Liver (tissue), 9 donors: ENCODE data around the gene CSAD. TPM values are rescaled to one million over a fixed set of nuclear protein-coding genes. Genes with fewer than 3 reads are reported as not detected.

ENCODE experiments used
- DNase-seq: peaks from one replicate; pipeline ENCODE4 v3.0.0-alpha.2; 2017; ENCODE audit warnings: low spot score
- H3K27ac ChIP-seq, 2 donors: one replicate each; pipeline ENCODE4 v1.7.0; 2013; ENCODE audit warnings: inconsistent platforms in 2 of 2, low read length in 2 of 2, control low read depth in 1 of 2, low read depth in 1 of 2, mild to moderate bottlenecking in 1 of 2
- H3K27me3 ChIP-seq, 4 donors: one replicate each; pipeline versions ENCODE4 v1.6.1 to v1.7.0; 2013; ENCODE audit warnings: low read length in 3 of 4, inconsistent platforms in 1 of 4, mild to moderate bottlenecking in 1 of 4, moderate library complexity in 1 of 4; ENCODE audit not compliant: control insufficient read depth in 4 of 4, insufficient read depth in 4 of 4
- H3K36me3 ChIP-seq, 4 donors: one replicate each; pipeline versions ENCODE4 v1.6.1 to v1.7.0; 2013; ENCODE audit warnings: low read length in 3 of 4, mild to moderate bottlenecking in 3 of 4, low read depth in 1 of 4, moderate library complexity in 1 of 4; ENCODE audit not compliant: control insufficient read depth in 4 of 4, insufficient read depth in 3 of 4
- H3K4me1 ChIP-seq, 4 donors: one replicate each; pipeline versions ENCODE4 v1.6.1 to v1.7.0; 2013; ENCODE audit warnings: low read length in 3 of 4, mild to moderate bottlenecking in 3 of 4, moderate library complexity in 1 of 4; ENCODE audit not compliant: control insufficient read depth in 4 of 4, insufficient read depth in 4 of 4
- H3K4me3 ChIP-seq, 3 donors: one replicate each; pipeline versions ENCODE4 v1.6.1 to v1.7.0; 2013; ENCODE audit warnings: low read length in 3 of 3, control low read depth in 1 of 3, low read depth in 1 of 3, mild to moderate bottlenecking in 1 of 3
- H3K9ac ChIP-seq, 2 donors: one replicate each; pipeline ENCODE4 v1.7.0; 2013; ENCODE audit warnings: low read length in 2 of 2, mild to moderate bottlenecking in 2 of 2, moderate library complexity in 2 of 2, control low read depth in 1 of 2, low read depth in 1 of 2
- H3K9me3 ChIP-seq, 4 donors: one replicate each; pipeline versions ENCODE4 v1.6.1 to v1.7.0; 2013; ENCODE audit warnings: low read length in 3 of 4; ENCODE audit not compliant: control insufficient read depth in 4 of 4
- EGR1 ChIP-seq, 2 donors: IDR thresholded peaks; 2 replicates each; pipeline ENCODE4 v1.6.1; 2016 to 2018; ENCODE audit warnings: antibody characterized with exemption in 2 of 2, low read depth in 2 of 2
- FOXA2 ChIP-seq: IDR thresholded peaks from 2 replicates; pipeline ENCODE4 v1.6.1; 2016; ENCODE audit warnings: antibody characterized with exemption
- HNF4G ChIP-seq: IDR thresholded peaks from 2 replicates; pipeline ENCODE4 v1.6.1; 2016; ENCODE audit warnings: antibody characterized with exemption
- JUND ChIP-seq, 2 donors: IDR thresholded peaks; 2 replicates each; pipeline ENCODE4 v1.6.1; 2016; ENCODE audit warnings: antibody characterized with exemption in 2 of 2
- NR2F2 ChIP-seq: IDR thresholded peaks from 2 replicates; pipeline ENCODE4 v1.6.1; 2016; ENCODE audit warnings: antibody characterized with exemption
- RAD21 ChIP-seq, 2 donors: IDR thresholded peaks; 2 replicates each; pipeline ENCODE4 v1.6.1; 2016; ENCODE audit warnings: antibody characterized with exemption in 2 of 2, mild to moderate bottlenecking in 2 of 2
- RXRA ChIP-seq, 2 donors: IDR thresholded peaks; 2 replicates each; pipeline ENCODE4 v1.6.1; 2017 to 2018; ENCODE audit warnings: antibody characterized with exemption in 2 of 2, mild to moderate bottlenecking in 1 of 2
- SP1 ChIP-seq: IDR thresholded peaks from 2 replicates; pipeline ENCODE4 v1.6.1; 2018; ENCODE audit warnings: antibody characterized with exemption, mild to moderate bottlenecking
- TAF1 ChIP-seq: conservative IDR thresholded peaks from 2 replicates; pipeline ENCODE4 v1.6.1; 2016; ENCODE audit warnings: antibody characterized with exemption, mild to moderate bottlenecking
- YY1 ChIP-seq: IDR thresholded peaks from 2 replicates; pipeline ENCODE4 v1.6.1; 2016; ENCODE audit warnings: antibody characterized with exemption, mild to moderate bottlenecking
- WGBS: extraction: QIAGEN DNeasy Blood & Tissue Kit; methylation state at CpG from one replicate; pipeline ENCODE4 v1.1.7; 2013; 5-methylcytosine and 5-hydroxymethylcytosine counted together
- polyA plus RNA-seq, 2 donors: library from polyadenylated mRNA; stranded (reverse) in 1 of 2; unstranded in 1 of 2; fragments of 200-250 nt in 1 of 2; fragments of >200 nt in 1 of 2; fragmentation: Nextera tagmentation in 1 of 2; extraction: Ambion mirVana in 1 of 2; gene quantifications; one replicate each; pipeline versions ENCODE4 v1.2.1 to v1.2.3, GENCODE V29; 2013 to 2015
- total RNA-seq, 2 donors: library from RNA; depleted of rRNA; stranded (reverse); fragments of >200 nt; gene quantifications; one replicate each; pipeline ENCODE4 v1.2.3, GENCODE V29; 2014
- TF ChIP-seq, protein P1 (sequence below): fragments of 150-350 bp; IDR thresholded peaks from 2 replicates; pipeline ENCODE4 v1.5.1; 2017; ENCODE audit warnings: improper control_type of control experiment, low read depth, low read length; ENCODE audit not compliant: missing input control
- TF ChIP-seq, protein P2 (sequence below): IDR thresholded peaks from 2 replicates; pipeline ENCODE4 v1.6.1; 2016; ENCODE audit warnings: antibody characterized with exemption
- TF ChIP-seq, protein P3 (sequence below): IDR thresholded peaks from 2 replicates; pipeline ENCODE4 v1.6.1; 2016; ENCODE audit warnings: antibody characterized with exemption
- TF ChIP-seq, protein P4 (sequence below): IDR thresholded peaks from 2 replicates; pipeline ENCODE4 v1.6.1; 2016; ENCODE audit warnings: antibody characterized with exemption, mild to moderate bottlenecking
- TF ChIP-seq, protein P5 (sequence below): IDR thresholded peaks from 2 replicates; pipeline ENCODE4 v1.6.1; 2016; ENCODE audit warnings: antibody characterized with exemption
- donor health status: healthy.
- donor health status: healthy.
- donor health status: healthy.
- donor health status: healthy.
- donor health status: healthy.

The CSAD gene
- total and polyA plus RNA-seq, 4 donors: 4.4 to 41.5 (median 35.1) TPM

DNA sequence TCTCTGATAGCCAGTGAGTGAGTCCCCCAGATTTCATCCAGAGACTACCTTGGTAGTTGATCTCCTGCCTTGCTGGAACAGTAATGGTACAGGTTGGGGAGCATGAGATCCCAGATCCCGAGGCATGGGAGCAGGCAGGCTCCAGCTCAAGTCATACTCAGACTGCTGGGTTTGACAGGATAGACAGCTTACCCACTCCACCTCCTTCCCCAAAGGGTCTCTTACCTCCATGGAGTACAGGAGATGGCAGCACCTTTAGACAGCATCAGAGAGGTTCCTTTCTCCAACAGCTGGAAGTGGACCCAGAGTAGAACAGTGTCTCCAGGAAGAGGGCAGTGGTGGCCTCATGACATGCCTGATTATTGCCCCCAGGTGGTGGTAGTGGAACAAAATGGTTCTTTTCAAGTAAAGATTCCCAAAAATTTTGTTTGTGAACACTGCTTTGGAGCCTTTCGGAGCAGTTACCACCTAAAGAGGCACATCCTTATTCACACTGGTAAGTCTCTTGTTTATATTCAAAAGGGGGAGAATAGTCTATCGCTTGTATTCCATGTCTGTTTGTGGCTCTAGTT, 4.9 kb upstream of the CSAD start:
- Histone ChIP-seq H3K4me3 (no peak overlapping the region), H3K27ac (no peak overlapping the region), H3K36me3 (peaks cover 2 to 47% (median 37%) of the 10 kb centered on the region in 4 donors), H3K4me1 (peaks cover 5 to 66% (median 56%) of the 10 kb centered on the region in 4 donors), H3K27me3 (no peaks in the 10 kb centered on the region), H3K9me3 (no peaks in the 10 kb centered on the region), H3K9ac (no peak overlapping the region)
- TF ChIP-seq RAD21 (IDR thresholded peaks at IDR 0.05) (peak in 1 of 2 donors; percentile 54), EGR1 (IDR thresholded peaks at IDR 0.05; ENCODE audit: low read depth in 2 of 2) (no peak), YY1 (no peak), JUND (IDR thresholded peaks at IDR 0.05) (no peak), SP1 (no peak)
- TF ChIP-seq, protein P1, sequence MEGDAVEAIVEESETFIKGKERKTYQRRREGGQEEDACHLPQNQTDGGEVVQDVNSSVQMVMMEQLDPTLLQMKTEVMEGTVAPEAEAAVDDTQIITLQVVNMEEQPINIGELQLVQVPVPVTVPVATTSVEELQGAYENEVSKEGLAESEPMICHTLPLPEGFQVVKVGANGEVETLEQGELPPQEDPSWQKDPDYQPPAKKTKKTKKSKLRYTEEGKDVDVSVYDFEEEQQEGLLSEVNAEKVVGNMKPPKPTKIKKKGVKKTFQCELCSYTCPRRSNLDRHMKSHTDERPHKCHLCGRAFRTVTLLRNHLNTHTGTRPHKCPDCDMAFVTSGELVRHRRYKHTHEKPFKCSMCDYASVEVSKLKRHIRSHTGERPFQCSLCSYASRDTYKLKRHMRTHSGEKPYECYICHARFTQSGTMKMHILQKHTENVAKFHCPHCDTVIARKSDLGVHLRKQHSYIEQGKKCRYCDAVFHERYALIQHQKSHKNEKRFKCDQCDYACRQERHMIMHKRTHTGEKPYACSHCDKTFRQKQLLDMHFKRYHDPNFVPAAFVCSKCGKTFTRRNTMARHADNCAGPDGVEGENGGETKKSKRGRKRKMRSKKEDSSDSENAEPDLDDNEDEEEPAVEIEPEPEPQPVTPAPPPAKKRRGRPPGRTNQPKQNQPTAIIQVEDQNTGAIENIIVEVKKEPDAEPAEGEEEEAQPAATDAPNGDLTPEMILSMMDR: no peak
- TF ChIP-seq, protein P2, sequence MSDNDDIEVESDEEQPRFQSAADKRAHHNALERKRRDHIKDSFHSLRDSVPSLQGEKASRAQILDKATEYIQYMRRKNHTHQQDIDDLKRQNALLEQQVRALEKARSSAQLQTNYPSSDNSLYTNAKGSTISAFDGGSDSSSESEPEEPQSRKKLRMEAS: no peak
- TF ChIP-seq, protein P3, sequence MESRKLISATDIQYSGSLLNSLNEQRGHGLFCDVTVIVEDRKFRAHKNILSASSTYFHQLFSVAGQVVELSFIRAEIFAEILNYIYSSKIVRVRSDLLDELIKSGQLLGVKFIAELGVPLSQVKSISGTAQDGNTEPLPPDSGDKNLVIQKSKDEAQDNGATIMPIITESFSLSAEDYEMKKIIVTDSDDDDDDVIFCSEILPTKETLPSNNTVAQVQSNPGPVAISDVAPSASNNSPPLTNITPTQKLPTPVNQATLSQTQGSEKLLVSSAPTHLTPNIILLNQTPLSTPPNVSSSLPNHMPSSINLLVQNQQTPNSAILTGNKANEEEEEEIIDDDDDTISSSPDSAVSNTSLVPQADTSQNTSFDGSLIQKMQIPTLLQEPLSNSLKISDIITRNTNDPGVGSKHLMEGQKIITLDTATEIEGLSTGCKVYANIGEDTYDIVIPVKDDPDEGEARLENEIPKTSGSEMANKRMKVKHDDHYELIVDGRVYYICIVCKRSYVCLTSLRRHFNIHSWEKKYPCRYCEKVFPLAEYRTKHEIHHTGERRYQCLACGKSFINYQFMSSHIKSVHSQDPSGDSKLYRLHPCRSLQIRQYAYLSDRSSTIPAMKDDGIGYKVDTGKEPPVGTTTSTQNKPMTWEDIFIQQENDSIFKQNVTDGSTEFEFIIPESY: no peak
- DNase-seq: no peak
- WGBS: 97% methylated on average over 3 of the region's 3 CpGs

DNA sequence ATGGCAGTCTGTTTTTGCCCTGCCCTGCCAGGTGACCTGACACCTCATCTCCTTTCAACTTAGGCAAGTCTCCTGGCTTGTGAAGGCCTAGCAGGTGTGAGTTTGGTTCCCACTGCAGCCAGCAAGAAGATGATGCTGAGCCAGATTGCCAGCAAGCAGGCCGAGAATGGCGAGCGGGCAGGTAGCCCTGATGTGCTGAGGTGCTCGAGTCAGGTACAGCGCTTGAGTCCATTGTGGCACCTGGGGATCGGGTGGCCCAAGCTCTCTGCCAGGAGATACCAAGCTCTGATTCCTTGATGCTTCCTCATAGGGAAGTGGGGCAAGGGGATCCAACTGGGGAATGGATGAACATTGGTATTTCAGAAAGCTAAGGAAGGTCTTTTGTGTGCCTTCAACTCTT, 4.1 kb upstream of the CSAD start:
- WGBS: 98% methylated on average over 6 of the region's 6 CpGs
- H3K27me3 ChIP-seq: no peaks in the 10 kb centered on the region
- TF ChIP-seq, protein P4, sequence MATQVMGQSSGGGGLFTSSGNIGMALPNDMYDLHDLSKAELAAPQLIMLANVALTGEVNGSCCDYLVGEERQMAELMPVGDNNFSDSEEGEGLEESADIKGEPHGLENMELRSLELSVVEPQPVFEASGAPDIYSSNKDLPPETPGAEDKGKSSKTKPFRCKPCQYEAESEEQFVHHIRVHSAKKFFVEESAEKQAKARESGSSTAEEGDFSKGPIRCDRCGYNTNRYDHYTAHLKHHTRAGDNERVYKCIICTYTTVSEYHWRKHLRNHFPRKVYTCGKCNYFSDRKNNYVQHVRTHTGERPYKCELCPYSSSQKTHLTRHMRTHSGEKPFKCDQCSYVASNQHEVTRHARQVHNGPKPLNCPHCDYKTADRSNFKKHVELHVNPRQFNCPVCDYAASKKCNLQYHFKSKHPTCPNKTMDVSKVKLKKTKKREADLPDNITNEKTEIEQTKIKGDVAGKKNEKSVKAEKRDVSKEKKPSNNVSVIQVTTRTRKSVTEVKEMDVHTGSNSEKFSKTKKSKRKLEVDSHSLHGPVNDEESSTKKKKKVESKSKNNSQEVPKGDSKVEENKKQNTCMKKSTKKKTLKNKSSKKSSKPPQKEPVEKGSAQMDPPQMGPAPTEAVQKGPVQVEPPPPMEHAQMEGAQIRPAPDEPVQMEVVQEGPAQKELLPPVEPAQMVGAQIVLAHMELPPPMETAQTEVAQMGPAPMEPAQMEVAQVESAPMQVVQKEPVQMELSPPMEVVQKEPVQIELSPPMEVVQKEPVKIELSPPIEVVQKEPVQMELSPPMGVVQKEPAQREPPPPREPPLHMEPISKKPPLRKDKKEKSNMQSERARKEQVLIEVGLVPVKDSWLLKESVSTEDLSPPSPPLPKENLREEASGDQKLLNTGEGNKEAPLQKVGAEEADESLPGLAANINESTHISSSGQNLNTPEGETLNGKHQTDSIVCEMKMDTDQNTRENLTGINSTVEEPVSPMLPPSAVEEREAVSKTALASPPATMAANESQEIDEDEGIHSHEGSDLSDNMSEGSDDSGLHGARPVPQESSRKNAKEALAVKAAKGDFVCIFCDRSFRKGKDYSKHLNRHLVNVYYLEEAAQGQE: no peak
- TF ChIP-seq SP1: no peak
- TF ChIP-seq, protein P1: no peak
- no peak for TF ChIP-seq JUND (IDR thresholded peaks at IDR 0.05)
- no peak for TF ChIP-seq FOXA2
- no peak for TF ChIP-seq NR2F2
- no peak for TF ChIP-seq HNF4G
- no peak for TF ChIP-seq EGR1 (IDR thresholded peaks at IDR 0.05; ENCODE audit: low read depth in 2 of 2)
- no peak for TF ChIP-seq RAD21 (IDR thresholded peaks at IDR 0.05)
- TF ChIP-seq RXRA (IDR thresholded peaks at IDR 0.05): no peak
- TF ChIP-seq, protein P5, sequence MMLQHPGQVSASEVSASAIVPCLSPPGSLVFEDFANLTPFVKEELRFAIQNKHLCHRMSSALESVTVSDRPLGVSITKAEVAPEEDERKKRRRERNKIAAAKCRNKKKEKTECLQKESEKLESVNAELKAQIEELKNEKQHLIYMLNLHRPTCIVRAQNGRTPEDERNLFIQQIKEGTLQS: no peak
- no peak for TF ChIP-seq TAF1
- H3K4me3 ChIP-seq: no peak overlapping the region
- no peaks in the 10 kb centered on the region for H3K9me3 ChIP-seq
- H3K4me1 ChIP-seq: peaks cover 5 to 62% (median 55%) of the 10 kb centered on the region in 4 donors
- no peak overlapping the region for H3K27ac ChIP-seq
- H3K36me3 ChIP-seq: peaks cover 2 to 46% (median 37%) of the 10 kb centered on the region in 4 donors
- no peak overlapping the region for H3K9ac ChIP-seq
- DNase-seq: no peak
